K562 (cell line): Measurements from ENCODE around the gene GDF15. TPM values are rescaled to one million over a fixed set of nuclear protein-coding genes. Genes with fewer than 3 reads are reported as not detected.

Source experiments
- CTBP1 ChIP-seq: fragments of 450-650 bp; IDR thresholded peaks from 2 replicates; pipeline ENCODE4 v1.6.1; 2016; ENCODE audit warnings: borderline replicate concordance
- ETV6 ChIP-seq, 3 experiments: fragments of 150-350 bp in 1 of 3; sonication (generic) in 1 of 3; formaldehyde crosslinking in 1 of 3; IDR thresholded peaks; 2 replicates each; pipeline versions ENCODE4 v1.6.1 to v1.8.0; 2014 to 2022; ENCODE audit warnings: borderline replicate concordance in 2 of 3, low read depth in 2 of 3, antibody characterized with exemption in 1 of 3, low read length in 1 of 3, mild to moderate bottlenecking in 1 of 3, missing genetic modification reagents in 1 of 3
- MIER1 ChIP-seq: fragments of 450-650 bp; IDR thresholded peaks from 2 replicates; pipeline ENCODE4 v1.6.1; 2016; ENCODE audit warnings: antibody characterized with exemption, mild to moderate bottlenecking, low read depth
- THRAP3 ChIP-seq: fragments of 450-650 bp; IDR thresholded peaks from 2 replicates; pipeline ENCODE4 v1.6.1; 2016; ENCODE audit warnings: mild to moderate bottlenecking, inconsistent platforms, borderline replicate concordance
- ZNF175 ChIP-seq: fragments of 200-800 bp; sonication (Bioruptor generic); IDR thresholded peaks from 2 replicates; pipeline ENCODE4 v1.6.1; 2016; ENCODE audit warnings: low read depth, mild to moderate bottlenecking, missing genetic modification characterization, missing compliant biosample characterization
- polyA plus RNA-seq, 8 experiments: library from polyadenylated mRNA; depleted of rRNA in 4 of 8; stranded (reverse) in 5 of 8; unstranded in 3 of 8; fragments of >200 nt; fragmentation: Nextera tagmentation in 2 of 8; fragmentation: Illumina TruSeq in 1 of 8; extraction: Ambion mirVana in 2 of 8; extraction: Trizol in 1 of 8; gene quantifications; 2 replicates each; pipeline versions ENCODE4 v1.2.1 to v1.2.3, GENCODE V29; 2011 to 2014; ENCODE audit warnings: inconsistent platforms in 1 of 8, missing spikeins in 1 of 8
- total RNA-seq, 7 experiments: library from RNA; depleted of rRNA in 6 of 7; stranded (reverse); fragments of >200 nt in 6 of 7; fragmentation: Illumina TruSeq in 2 of 7; extraction: Trizol in 2 of 7; gene quantifications; 2 replicates each; pipeline versions ENCODE4 v1.2.1 to v1.2.3, GENCODE V29; 2011 to 2021; ENCODE audit warnings: low replicate concordance in 1 of 7
- TF ChIP-seq, protein P1 (sequence below), 2 experiments: fragments of 450-650 bp; formaldehyde crosslinking in 1 of 2; IDR thresholded peaks; 2 replicates each; pipeline versions ENCODE4 v1.4.0 to v1.6.1; 2014 to 2020; ENCODE audit warnings: mild to moderate bottlenecking in 2 of 2, borderline replicate concordance in 1 of 2, low read depth in 1 of 2
- TF ChIP-seq, protein P2 (sequence below): sonication (generic); formaldehyde crosslinking; IDR thresholded peaks from 2 replicates; pipeline ENCODE4 v1.8.0; 2023; ENCODE audit warnings: mild to moderate bottlenecking, missing genetic modification reagents
- TF ChIP-seq, protein P3 (sequence below): fragments of 450-650 bp; IDR thresholded peaks from 2 replicates; pipeline ENCODE4 v1.6.1; 2018; ENCODE audit not compliant: partially characterized antibody
- TF ChIP-seq, protein P4 (sequence below): fragments of 250-450 bp; sonication (Bioruptor Pico); IDR thresholded peaks from 2 replicates; pipeline ENCODE4 v1.4.0; 2020

GDF15 gene
- total and polyA plus RNA-seq, 9 of the 15 experiments (the other 6 are each of a cell fraction or from before 2014, with no cell fraction given): 2.3 to 82.4 (median 12.5) TPM

DNA sequence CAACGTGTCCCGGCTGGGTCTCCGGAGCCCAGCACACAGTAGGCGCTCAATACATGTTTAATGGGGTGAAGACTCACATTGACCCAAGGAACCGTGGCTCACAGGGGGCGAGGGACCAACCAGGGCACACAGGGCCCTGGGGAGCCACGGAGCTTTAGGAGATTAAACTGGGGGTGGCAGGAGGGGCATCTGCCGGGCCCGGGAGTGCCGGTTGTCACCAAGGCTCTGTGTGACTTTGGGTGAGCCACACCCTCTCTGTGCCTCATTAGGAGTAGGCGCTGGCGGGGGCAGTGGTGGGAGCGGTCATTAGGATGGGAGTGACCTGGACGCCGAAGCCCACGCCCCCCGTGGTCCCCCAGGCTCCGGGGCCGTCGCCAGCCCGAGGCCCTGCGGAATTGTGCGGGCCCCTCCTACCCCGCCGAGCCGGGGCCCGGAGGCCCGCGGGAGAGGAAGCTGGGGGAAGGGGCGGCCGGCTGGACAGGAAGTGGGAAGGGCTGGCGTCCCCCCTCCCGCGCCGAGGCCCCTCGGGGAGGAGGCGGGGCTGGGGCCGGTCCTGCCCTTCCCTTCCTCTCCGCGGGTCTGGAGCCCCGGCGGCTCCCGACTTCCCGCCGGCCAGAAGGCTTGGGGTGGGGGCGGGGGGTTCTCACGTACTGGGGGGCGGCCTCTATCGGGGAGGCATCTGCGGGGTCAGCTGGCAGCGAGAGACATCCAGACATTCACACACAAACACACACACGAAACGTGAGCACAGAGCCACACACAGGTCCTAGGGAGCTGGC, 31.5 kb downstream of the GDF15 start (continued):
- TF ChIP-seq, protein P1, sequence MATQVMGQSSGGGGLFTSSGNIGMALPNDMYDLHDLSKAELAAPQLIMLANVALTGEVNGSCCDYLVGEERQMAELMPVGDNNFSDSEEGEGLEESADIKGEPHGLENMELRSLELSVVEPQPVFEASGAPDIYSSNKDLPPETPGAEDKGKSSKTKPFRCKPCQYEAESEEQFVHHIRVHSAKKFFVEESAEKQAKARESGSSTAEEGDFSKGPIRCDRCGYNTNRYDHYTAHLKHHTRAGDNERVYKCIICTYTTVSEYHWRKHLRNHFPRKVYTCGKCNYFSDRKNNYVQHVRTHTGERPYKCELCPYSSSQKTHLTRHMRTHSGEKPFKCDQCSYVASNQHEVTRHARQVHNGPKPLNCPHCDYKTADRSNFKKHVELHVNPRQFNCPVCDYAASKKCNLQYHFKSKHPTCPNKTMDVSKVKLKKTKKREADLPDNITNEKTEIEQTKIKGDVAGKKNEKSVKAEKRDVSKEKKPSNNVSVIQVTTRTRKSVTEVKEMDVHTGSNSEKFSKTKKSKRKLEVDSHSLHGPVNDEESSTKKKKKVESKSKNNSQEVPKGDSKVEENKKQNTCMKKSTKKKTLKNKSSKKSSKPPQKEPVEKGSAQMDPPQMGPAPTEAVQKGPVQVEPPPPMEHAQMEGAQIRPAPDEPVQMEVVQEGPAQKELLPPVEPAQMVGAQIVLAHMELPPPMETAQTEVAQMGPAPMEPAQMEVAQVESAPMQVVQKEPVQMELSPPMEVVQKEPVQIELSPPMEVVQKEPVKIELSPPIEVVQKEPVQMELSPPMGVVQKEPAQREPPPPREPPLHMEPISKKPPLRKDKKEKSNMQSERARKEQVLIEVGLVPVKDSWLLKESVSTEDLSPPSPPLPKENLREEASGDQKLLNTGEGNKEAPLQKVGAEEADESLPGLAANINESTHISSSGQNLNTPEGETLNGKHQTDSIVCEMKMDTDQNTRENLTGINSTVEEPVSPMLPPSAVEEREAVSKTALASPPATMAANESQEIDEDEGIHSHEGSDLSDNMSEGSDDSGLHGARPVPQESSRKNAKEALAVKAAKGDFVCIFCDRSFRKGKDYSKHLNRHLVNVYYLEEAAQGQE (IDR thresholded peaks at IDR 0.05; ENCODE audit: borderline replicate concordance): no peak
- TF ChIP-seq, protein P1 (CRISPR knock-in tag; IDR thresholded peaks at IDR 0.05; ENCODE audit: low read depth): 0 out of 2 replicates have a peak, but pooled peaks have one; percentile 45
- TF ChIP-seq, protein P2, sequence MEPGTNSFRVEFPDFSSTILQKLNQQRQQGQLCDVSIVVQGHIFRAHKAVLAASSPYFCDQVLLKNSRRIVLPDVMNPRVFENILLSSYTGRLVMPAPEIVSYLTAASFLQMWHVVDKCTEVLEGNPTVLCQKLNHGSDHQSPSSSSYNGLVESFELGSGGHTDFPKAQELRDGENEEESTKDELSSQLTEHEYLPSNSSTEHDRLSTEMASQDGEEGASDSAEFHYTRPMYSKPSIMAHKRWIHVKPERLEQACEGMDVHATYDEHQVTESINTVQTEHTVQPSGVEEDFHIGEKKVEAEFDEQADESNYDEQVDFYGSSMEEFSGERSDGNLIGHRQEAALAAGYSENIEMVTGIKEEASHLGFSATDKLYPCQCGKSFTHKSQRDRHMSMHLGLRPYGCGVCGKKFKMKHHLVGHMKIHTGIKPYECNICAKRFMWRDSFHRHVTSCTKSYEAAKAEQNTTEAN (CRISPR knock-in tag): no peak
- peak; percentile 12; the same call in 1 of the 2 replicates for TF ChIP-seq CTBP1
- peak in 1 of 2 experiments; percentile 77; a peak in 1 of 4 replicates for TF ChIP-seq ETV6 (IDR thresholded peaks at IDR 0.05; ENCODE audit: borderline replicate concordance in 1 of 2, low read depth in 2 of 2, low read length in 1 of 2)
- TF ChIP-seq ETV6 (CRISPR knock-in tag; IDR thresholded peaks at IDR 0.05; ENCODE audit: borderline replicate concordance): no peak
- peak; percentile 36; the same call in 1 of the 2 replicates for TF ChIP-seq MIER1
- TF ChIP-seq ZNF175 (CRISPR knock-in tag): peak; percentile 10; the same call in 1 of the 2 replicates
- no peak for TF ChIP-seq THRAP3
- TF ChIP-seq, protein P3, sequence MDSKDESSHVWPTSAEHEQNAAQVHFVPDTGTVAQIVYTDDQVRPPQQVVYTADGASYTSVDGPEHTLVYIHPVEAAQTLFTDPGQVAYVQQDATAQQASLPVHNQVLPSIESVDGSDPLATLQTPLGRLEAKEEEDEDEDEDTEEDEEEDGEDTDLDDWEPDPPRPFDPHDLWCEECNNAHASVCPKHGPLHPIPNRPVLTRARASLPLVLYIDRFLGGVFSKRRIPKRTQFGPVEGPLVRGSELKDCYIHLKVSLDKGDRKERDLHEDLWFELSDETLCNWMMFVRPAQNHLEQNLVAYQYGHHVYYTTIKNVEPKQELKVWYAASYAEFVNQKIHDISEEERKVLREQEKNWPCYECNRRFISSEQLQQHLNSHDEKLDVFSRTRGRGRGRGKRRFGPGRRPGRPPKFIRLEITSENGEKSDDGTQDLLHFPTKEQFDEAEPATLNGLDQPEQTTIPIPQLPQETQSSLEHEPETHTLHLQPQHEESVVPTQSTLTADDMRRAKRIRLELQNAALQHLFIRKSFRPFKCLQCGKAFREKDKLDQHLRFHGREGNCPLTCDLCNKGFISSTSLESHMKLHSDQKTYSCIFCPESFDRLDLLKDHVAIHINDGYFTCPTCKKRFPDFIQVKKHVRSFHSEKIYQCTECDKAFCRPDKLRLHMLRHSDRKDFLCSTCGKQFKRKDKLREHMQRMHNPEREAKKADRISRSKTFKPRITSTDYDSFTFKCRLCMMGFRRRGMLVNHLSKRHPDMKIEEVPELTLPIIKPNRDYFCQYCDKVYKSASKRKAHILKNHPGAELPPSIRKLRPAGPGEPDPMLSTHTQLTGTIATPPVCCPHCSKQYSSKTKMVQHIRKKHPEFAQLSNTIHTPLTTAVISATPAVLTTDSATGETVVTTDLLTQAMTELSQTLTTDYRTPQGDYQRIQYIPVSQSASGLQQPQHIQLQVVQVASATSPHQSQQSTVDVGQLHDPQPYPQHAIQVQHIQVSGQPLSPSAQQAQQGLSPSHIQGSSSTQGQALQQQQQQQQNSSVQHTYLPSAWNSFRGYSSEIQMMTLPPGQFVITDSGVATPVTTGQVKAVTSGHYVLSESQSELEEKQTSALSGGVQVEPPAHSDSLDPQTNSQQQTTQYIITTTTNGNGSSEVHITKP: peak; percentile 42
- TF ChIP-seq, protein P4, sequence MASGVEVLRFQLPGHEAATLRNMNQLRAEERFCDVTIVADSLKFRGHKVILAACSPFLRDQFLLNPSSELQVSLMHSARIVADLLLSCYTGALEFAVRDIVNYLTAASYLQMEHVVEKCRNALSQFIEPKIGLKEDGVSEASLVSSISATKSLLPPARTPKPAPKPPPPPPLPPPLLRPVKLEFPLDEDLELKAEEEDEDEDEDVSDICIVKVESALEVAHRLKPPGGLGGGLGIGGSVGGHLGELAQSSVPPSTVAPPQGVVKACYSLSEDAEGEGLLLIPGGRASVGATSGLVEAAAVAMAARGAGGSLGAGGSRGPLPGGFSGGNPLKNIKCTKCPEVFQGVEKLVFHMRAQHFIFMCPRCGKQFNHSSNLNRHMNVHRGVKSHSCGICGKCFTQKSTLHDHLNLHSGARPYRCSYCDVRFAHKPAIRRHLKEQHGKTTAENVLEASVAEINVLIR (CRISPR knock-in tag): 0 out of 2 replicates have a peak, but pooled peaks have one; percentile 52
